Measurements from ENCODE around the gene CYFIP2. TPM values are rescaled to one million over a fixed set of nuclear protein-coding genes. Genes with fewer than 3 reads are reported as not detected.
A peak's percentile ranks its signal among the peaks of the same experiment; 100 is the strongest.

CYFIP2 gene
- total RNA-seq, 2 donors from 2014 or later, result 29.3 to 33.4 TPM

DNA sequence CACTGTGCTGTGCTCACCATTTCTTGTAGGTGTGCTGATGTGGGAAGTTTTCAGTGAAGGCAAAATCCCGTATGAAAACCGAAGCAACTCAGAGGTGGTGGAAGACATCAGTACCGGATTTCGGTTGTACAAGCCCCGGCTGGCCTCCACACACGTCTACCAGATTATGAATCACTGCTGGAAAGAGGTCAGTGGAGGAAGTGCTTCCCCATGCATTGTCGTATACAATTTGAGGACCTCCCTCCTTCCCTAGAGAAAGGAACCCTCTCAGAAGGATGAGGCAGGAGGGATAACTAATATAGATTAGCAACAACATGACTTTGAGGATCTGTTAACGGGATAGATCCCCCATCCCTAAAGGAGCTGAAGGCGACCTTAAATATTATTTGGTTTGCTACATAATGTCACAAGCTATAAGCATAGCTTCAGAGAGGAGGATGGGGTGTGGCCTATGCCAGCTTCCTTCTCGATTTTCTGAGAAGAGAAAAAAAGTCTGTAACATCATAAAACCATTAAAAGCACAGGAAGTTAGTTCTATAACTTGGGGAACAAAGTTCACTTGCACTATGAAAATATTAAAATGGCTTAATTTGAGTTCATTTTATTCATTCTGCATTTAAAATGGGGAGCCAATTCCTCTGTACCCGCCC lies 17.0 kb upstream of the CYFIP2 start:
- Histone ChIP-seq H3K4me1 (ENCODE audit: control insufficient read depth, insufficient read depth, low read length) (peaks cover 13% of the 10 kb centered on the region), H3K9ac (ENCODE audit: extremely low read depth, low read length, poor library complexity, severe bottlenecking) (no peak overlapping the region), H3K4me3 (ENCODE audit: low read length) (no peak overlapping the region), H3K27me3 (ENCODE audit: control insufficient read depth, insufficient read depth, low read length, poor library complexity, severe bottlenecking) (no peaks in the 10 kb centered on the region), H3K27ac (ENCODE audit: low read depth, low read length) (no peak overlapping the region), H3K9me3 (ENCODE audit: control insufficient read depth, low read length) (no peaks in the 10 kb centered on the region), H3K36me3 (ENCODE audit: control insufficient read depth, insufficient read depth, low read length) (no peaks in the 10 kb centered on the region)
- no peak for DNase-seq
- Mint-ChIP-seq H3K27ac (no peak overlapping the region), H3K4me3 (no peak overlapping the region), H3K9me3 (no peaks in the 10 kb centered on the region), H3K27me3 (ENCODE audit: insufficient read depth) (no peaks in the 10 kb centered on the region), H3K36me3 (ENCODE audit: low read depth) (no peaks in the 10 kb centered on the region), H3K4me1 (peaks cover 32% of the 10 kb centered on the region)
- 94 to 95% methylated on average over 6 to 11 of the region's 11 CpGs for WGBS, 2 experiments (ENCODE audit: insufficient coverage in 1 of 2, insufficient read length in 1 of 2)
- TF ChIP-seq, protein P1, sequence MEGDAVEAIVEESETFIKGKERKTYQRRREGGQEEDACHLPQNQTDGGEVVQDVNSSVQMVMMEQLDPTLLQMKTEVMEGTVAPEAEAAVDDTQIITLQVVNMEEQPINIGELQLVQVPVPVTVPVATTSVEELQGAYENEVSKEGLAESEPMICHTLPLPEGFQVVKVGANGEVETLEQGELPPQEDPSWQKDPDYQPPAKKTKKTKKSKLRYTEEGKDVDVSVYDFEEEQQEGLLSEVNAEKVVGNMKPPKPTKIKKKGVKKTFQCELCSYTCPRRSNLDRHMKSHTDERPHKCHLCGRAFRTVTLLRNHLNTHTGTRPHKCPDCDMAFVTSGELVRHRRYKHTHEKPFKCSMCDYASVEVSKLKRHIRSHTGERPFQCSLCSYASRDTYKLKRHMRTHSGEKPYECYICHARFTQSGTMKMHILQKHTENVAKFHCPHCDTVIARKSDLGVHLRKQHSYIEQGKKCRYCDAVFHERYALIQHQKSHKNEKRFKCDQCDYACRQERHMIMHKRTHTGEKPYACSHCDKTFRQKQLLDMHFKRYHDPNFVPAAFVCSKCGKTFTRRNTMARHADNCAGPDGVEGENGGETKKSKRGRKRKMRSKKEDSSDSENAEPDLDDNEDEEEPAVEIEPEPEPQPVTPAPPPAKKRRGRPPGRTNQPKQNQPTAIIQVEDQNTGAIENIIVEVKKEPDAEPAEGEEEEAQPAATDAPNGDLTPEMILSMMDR (conservative IDR thresholded peaks at IDR 0.05), result no peak

DNA sequence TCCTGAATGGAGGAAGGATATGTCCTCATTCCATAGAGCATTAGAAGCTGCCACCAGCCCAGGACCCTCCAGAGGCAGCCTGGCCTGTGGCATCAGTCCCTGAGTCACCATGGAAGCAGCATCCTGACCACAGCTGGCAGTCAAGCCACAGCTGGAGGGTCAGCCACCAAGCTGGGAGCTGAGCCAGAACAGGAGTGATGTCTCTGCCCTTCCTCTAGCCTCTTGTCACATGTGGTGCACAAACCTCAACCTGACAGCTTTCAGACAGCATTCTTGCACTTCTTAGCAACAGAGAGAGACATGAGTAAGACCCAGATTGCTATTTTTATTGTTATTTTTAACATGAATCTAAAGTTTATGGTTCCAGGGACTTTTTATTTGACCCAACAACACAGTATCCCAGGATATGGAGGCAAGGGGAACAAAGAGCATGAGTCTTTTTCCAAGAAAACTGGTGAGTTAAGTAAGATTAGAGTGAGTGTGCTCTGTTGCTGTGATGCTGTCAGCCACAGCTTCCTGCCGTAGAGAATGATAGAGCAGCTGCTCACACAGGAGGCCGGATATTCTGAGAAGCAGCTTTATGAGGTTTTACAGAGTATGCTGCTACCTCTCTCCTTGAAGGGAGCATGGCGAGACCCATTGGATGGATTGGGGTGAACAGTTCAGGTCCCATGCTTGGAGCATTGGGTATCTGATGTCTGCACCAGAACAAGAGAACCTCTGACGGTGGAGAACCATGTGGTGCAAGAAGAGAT lies 13.0 kb upstream of the CYFIP2 start:
- 86 to 89% methylated on average over 4 of the region's 4 CpGs for WGBS, 2 experiments (ENCODE audit: insufficient coverage in 1 of 2, insufficient read length in 1 of 2)
- H3K4me1 Mint-ChIP-seq, result peaks cover 2% of the 10 kb centered on the region

DNA sequence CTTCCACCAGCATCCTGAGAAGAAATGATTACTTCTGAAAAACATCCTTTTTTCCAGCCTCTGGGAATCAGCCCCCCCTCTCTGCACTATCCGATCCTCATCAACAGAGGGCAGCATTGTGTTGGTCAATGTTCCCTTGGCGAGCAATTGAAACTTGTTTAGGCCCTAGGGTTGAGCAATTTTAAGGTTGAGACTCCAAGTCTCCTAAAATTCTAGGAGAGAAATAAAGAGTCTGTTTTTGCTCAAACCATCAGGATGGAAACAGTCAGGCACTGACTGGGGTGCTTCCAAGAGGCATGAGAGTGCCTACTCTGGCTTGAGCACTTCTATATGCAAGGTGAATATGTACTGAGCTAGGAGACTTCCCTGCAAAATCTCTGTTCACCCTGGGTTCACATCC lies 12.4 kb upstream of the CYFIP2 start:
- Mint-ChIP-seq H3K36me3 (ENCODE audit: low read depth) (no peaks in the 10 kb centered on the region), H3K4me3 (no peak overlapping the region), H3K27me3 (ENCODE audit: insufficient read depth) (peaks cover 3% of the 10 kb centered on the region), H3K9me3 (no peaks in the 10 kb centered on the region), H3K27ac (no peak overlapping the region), H3K4me1 (no peaks in the 10 kb centered on the region)
- 0 to 8% methylated on average over 1 to 2 of the region's 2 CpGs for WGBS, 2 experiments (ENCODE audit: insufficient coverage in 1 of 2, insufficient read length in 1 of 2)
- no peak overlapping the region for H3K4me3 ChIP-seq (ENCODE audit: low read length)
- TF ChIP-seq, protein P1 (conservative IDR thresholded peaks at IDR 0.05), result peak; percentile 89
- no peaks in the 10 kb centered on the region for H3K27me3 ChIP-seq (ENCODE audit: control insufficient read depth, insufficient read depth, low read length, poor library complexity, severe bottlenecking)
- DNase-seq, result peak; percentile 89
- H3K4me1 ChIP-seq (ENCODE audit: control insufficient read depth, insufficient read depth, low read length), result no peaks in the 10 kb centered on the region
- H3K9ac ChIP-seq (ENCODE audit: extremely low read depth, low read length, poor library complexity, severe bottlenecking), result no peak overlapping the region
- no peak overlapping the region for H3K27ac ChIP-seq (ENCODE audit: low read depth, low read length)
- H3K36me3 ChIP-seq (ENCODE audit: control insufficient read depth, insufficient read depth, low read length), result no peaks in the 10 kb centered on the region
- H3K9me3 ChIP-seq (ENCODE audit: control insufficient read depth, low read length), result no peaks in the 10 kb centered on the region

More for the DNA sequence above, 13.0 kb upstream of the CYFIP2 start:
- H3K9ac ChIP-seq (ENCODE audit: extremely low read depth, low read length, poor library complexity, severe bottlenecking), result no peak overlapping the region
- H3K27me3 ChIP-seq (ENCODE audit: control insufficient read depth, insufficient read depth, low read length, poor library complexity, severe bottlenecking), result no peaks in the 10 kb centered on the region
- DNase-seq, result no peak
- H3K4me3 ChIP-seq (ENCODE audit: low read length), result no peak overlapping the region
- TF ChIP-seq, protein P1 (conservative IDR thresholded peaks at IDR 0.05), result no peak
- no peaks in the 10 kb centered on the region for H3K36me3 Mint-ChIP-seq (ENCODE audit: low read depth)
- no peaks in the 10 kb centered on the region for H3K9me3 ChIP-seq (ENCODE audit: control insufficient read depth, low read length)
- H3K9me3 Mint-ChIP-seq, result no peaks in the 10 kb centered on the region
- H3K27me3 Mint-ChIP-seq (ENCODE audit: insufficient read depth), result peaks cover 3% of the 10 kb centered on the region
- H3K4me3 Mint-ChIP-seq, result no peak overlapping the region
- H3K27ac ChIP-seq (ENCODE audit: low read depth, low read length), result no peak overlapping the region
- no peak overlapping the region for H3K27ac Mint-ChIP-seq
- peaks cover 2% of the 10 kb centered on the region for H3K4me1 ChIP-seq (ENCODE audit: control insufficient read depth, insufficient read depth, low read length)
- no peaks in the 10 kb centered on the region for H3K36me3 ChIP-seq (ENCODE audit: control insufficient read depth, insufficient read depth, low read length)
